ENCODE measurements around the gene ATOSB. TPM values are rescaled to one million over a fixed set of nuclear protein-coding genes. Genes with fewer than 3 reads are reported as not detected.

ATOSB gene
- total and polyA plus RNA-seq, 9 of the 15 experiments (the other 6 are each of a cell fraction or from before 2014, with no cell fraction given) = 0.45 to 8.0 (median 4.2) TPM

- TF ChIP-seq SRSF9 (IDR thresholded peaks at IDR 0.05; ENCODE audit: borderline replicate concordance, low read depth, low read length) (no peak), ZNF324 (CRISPR knock-in tag; IDR thresholded peaks at IDR 0.05) (no peak), ASH1L (IDR thresholded peaks at IDR 0.05; ENCODE audit: borderline replicate concordance, low read depth, partially characterized antibody) (no peak), ZNF507 (tag; conservative IDR thresholded peaks at IDR 0.05) (no peak), STAT5B (CRISPR knock-in tag; IDR thresholded peaks at IDR 0.05) (no peak), CBX2 (IDR thresholded peaks at IDR 0.05; ENCODE audit: insufficient read depth, low read length, poor library complexity, severe bottlenecking) (no peak), MAFG (tag; conservative IDR thresholded peaks at IDR 0.05) (no peak), ARID1B (IDR thresholded peaks at IDR 0.05) (peak; percentile 98), MTA2 (IDR thresholded peaks at IDR 0.05; ENCODE audit: low read depth) (peak; percentile 93), BRF1 (IDR thresholded peaks at IDR 0.05; ENCODE audit: borderline replicate concordance, extremely low read depth, insufficient read length) (no peak), ZNF316 (IDR thresholded peaks at IDR 0.05) (no peak), ZNF24 (IDR thresholded peaks at IDR 0.05) (peak; percentile 47; the same call in 1 of the 2 replicates), DNMT1 (IDR thresholded peaks at IDR 0.05) (no peak), ERF (CRISPR knock-in tag; IDR thresholded peaks at IDR 0.05) (no peak), ZNF124 (CRISPR knock-in tag; IDR thresholded peaks at IDR 0.05) (no peak), PHF20 (IDR thresholded peaks at IDR 0.05; ENCODE audit: partially characterized antibody) (no peak), CHD7 (IDR thresholded peaks at IDR 0.05; ENCODE audit: low read depth, low read length) (no peak), EP300 (IDR thresholded peaks at IDR 0.05; ENCODE audit: low read length) (peak; percentile 93), POLR2B (IDR thresholded peaks at IDR 0.05; ENCODE audit: low read depth, partially characterized antibody) (no peak), MXI1 (IDR thresholded peaks at IDR 0.05; ENCODE audit: low read depth, low read length) (no peak), BACH1 (tag; IDR thresholded peaks at IDR 0.05) (no peak)
Observed at GRCh38 chr9:35108946-35109575, 6.6 kb downstream of the ATOSB start (continued).
